ENCODE data around the gene IL1R2.

DNA sequence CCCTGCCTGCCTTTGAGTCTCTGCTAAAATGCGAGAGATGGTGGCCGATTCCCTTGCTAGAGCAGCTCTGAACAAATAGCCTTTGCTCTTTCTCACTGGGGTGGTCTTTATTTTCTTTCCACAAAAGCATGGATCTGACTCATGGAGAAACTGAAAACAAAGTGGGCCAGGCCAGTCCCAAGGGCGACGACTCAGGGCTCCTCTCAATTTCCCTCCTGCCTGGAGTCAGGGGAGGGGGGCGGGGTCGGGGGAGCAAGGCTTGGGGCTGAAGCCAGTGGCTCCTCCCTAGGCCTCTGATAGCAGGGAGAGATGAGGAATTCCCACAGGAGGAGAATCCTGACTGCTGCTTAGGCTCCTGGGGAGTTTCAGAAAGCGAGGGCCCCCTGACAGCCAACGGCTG, 17.1 kb upstream of the IL1R2 start:
- TF ChIP-seq, protein P1, sequence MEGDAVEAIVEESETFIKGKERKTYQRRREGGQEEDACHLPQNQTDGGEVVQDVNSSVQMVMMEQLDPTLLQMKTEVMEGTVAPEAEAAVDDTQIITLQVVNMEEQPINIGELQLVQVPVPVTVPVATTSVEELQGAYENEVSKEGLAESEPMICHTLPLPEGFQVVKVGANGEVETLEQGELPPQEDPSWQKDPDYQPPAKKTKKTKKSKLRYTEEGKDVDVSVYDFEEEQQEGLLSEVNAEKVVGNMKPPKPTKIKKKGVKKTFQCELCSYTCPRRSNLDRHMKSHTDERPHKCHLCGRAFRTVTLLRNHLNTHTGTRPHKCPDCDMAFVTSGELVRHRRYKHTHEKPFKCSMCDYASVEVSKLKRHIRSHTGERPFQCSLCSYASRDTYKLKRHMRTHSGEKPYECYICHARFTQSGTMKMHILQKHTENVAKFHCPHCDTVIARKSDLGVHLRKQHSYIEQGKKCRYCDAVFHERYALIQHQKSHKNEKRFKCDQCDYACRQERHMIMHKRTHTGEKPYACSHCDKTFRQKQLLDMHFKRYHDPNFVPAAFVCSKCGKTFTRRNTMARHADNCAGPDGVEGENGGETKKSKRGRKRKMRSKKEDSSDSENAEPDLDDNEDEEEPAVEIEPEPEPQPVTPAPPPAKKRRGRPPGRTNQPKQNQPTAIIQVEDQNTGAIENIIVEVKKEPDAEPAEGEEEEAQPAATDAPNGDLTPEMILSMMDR (IDR thresholded peaks at IDR 0.05): no peak
- TF ChIP-seq POLR2A (IDR thresholded peaks at IDR 0.05): no peak

Data from prostate gland (tissue), 2 donors.